ENCODE data around the gene MBIP. TPM values are rescaled to one million over a fixed set of nuclear protein-coding genes. Genes with fewer than 3 reads are reported as not detected.

Gene MBIP
- 8.3 and 9.1 TPM in 2 replicates for total RNA-seq

DNA sequence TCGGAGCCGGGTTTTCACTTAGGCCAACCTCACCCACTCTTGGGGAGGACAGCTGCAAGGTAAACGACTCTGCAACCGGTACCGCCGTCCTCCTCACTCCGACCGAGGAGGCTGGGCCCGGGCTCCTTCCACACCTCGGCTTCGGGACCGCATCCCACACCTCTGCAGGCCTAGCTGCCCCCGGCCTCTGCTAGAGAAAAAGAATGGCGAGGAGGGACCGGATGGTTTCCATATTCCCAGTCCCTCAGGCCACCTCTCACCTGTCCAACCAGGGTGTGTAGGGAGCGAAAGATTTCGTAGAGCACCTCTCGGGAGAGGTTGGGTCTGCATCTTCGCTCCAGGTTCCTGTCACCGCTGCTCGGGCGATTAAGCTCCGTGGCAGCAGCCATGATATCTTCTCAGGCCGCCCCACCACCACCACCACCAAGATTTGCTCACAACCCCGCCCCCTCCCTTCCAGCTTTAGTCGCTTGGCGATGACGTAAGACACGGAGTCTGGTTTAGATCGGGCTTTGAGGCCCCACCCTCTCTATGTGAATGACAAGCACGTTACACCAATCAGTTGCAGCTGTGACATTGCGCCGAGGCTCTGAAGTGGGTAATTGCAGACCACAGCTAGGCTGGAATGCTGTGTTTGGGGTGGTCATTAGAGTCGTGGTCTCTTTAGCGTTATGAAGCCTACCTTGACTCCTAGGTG is at the start of gene MBIP:
Gene MBIP (minus strand): TSS at position 438 of the 697 bp plus-strand sequence. CDS start 49 bp downstream, at position 389.

Other genes starting within 250 kb of the MBIP start
- gene PTCSC3, start 143.9 kb downstream of the MBIP start, total RNA-seq, result not detected in 2 replicates
- gene NKX2-1, start 199.6 kb upstream of the MBIP start, total RNA-seq, result not detected in 2 replicates

Data from dermis lymphatic vessel endothelial cell (primary cell).